ENCODE measurements around the gene IFIT1B. TPM values are rescaled to one million over a fixed set of nuclear protein-coding genes. Genes with fewer than 3 reads are reported as not detected.
A peak's percentile ranks its signal among the peaks of the same experiment; 100 is the strongest.

Gene IFIT1B
- total RNA-seq, 1 experiment from 2014 or later: not detected

DNA sequence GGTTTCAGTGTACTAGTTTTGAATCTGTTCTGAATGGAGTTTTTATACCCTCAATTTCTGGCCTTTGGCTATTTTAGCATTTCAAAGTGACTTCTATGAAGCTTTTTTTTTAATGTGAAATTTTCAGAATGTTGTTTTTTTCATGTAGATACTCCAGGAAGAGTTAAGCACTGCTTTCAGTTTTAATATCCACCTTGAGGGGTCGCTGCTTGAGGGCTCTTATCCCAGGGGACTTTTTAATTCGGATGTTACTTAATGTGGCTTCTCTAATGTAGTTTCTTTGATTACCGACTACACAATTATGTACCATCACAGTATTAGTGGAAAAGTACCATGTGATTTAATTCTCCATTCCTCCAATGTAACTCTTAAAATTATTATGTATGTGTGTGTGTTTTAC lies 41.7 kb downstream of the IFIT1B start:
- Histone ChIP-seq H3K27me3 (replicated peaks) (no peaks in the 10 kb centered on the region), H3K4me3 (no peak overlapping the region), H3K36me3 (peaks cover 47% of the 10 kb centered on the region), H3K27ac (no peak overlapping the region), H3K4me1 (replicated peaks) (peaks cover 14% of the 10 kb centered on the region), H3K9me3 (replicated peaks) (no peaks in the 10 kb centered on the region)
- no peak for DNase-seq (ENCODE audit: low read depth in 1 of 2, low spot score in 2 of 2)

- H3K36me3 ChIP-seq: peaks cover 42% of the 10 kb centered on the region
- DNase-seq (ENCODE audit: low read depth in 1 of 2, low spot score in 2 of 2): no peak
- H3K27me3 ChIP-seq (replicated peaks): no peaks in the 10 kb centered on the region
- no peak overlapping the region for H3K27ac ChIP-seq
- H3K4me3 ChIP-seq: no peak overlapping the region
- H3K9me3 ChIP-seq (replicated peaks): no peaks in the 10 kb centered on the region
- H3K4me1 ChIP-seq (replicated peaks): peaks cover 6% of the 10 kb centered on the region
These were observed 43.2 kb downstream of the IFIT1B start for GRCh38 chr10:89421018-89421476.

- H3K27ac ChIP-seq: no peak overlapping the region
- no peak overlapping the region for H3K4me3 ChIP-seq
- no peaks in the 10 kb centered on the region for H3K27me3 ChIP-seq (replicated peaks)
- DNase-seq (ENCODE audit: low read depth in 1 of 2, low spot score in 2 of 2): no peak
- H3K9me3 ChIP-seq (replicated peaks): no peaks in the 10 kb centered on the region
- H3K4me1 ChIP-seq (replicated peaks): peaks cover 23% of the 10 kb centered on the region
- peaks cover 18% of the 10 kb centered on the region; the same call in 1 of the 2 replicates for H3K36me3 ChIP-seq
These were observed 47.1 kb downstream of the IFIT1B start for GRCh38 chr10:89425000-89425399.

- Histone ChIP-seq H3K27me3 (replicated peaks) (no peaks in the 10 kb centered on the region), H3K36me3 (0 out of 2 replicates have a peak, but pooled peaks cover 8% of the 10 kb centered on the region), H3K27ac (no peak overlapping the region), H3K4me3 (no peak overlapping the region), H3K4me1 (replicated peaks) (peaks cover 23% of the 10 kb centered on the region), H3K9me3 (replicated peaks) (no peaks in the 10 kb centered on the region)
- peak in 1 of 2 experiments; percentile 70 for DNase-seq (ENCODE audit: low read depth in 1 of 2, low spot score in 2 of 2)
These were observed 48.5 kb downstream of the IFIT1B start for GRCh38 chr10:89426230-89426868.

DNA sequence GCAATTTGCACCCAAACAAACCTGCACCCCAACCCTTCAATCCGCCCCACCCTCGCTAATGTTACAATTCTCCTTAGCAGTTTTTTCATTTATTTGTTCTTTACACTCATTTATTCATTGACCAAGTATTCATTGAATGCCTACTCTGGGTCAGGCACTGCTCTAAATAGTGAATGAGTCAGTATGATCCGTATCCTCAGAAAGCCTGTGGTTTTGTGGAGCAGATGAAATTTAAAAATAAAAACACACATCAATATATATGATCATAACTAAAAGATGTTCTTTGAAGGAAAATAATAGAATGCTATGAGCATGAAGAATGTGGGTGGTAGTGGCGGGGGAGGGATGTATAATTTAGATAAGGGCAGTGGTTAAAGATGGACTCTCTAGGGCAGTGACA lies 49.8 kb downstream of the IFIT1B start:
- H3K36me3 ChIP-seq: no peaks in the 10 kb centered on the region
- H3K27ac ChIP-seq: peak overlapping the region; percentile 6; the same call in 1 of the 2 replicates
- DNase-seq (ENCODE audit: low read depth in 1 of 2, low spot score in 2 of 2): peak in 1 of 2 experiments; percentile 52
- no peaks in the 10 kb centered on the region for H3K27me3 ChIP-seq (replicated peaks)
- peaks cover 28% of the 10 kb centered on the region for H3K4me1 ChIP-seq (replicated peaks)
- H3K4me3 ChIP-seq: no peak overlapping the region
- no peaks in the 10 kb centered on the region for H3K9me3 ChIP-seq (replicated peaks)

- Histone ChIP-seq H3K27ac (no peak overlapping the region), H3K9me3 (replicated peaks) (no peaks in the 10 kb centered on the region), H3K27me3 (replicated peaks) (no peaks in the 10 kb centered on the region), H3K4me3 (no peak overlapping the region), H3K36me3 (no peaks in the 10 kb centered on the region), H3K4me1 (replicated peaks) (peaks cover 28% of the 10 kb centered on the region)
- DNase-seq (ENCODE audit: low read depth in 1 of 2, low spot score in 2 of 2): no peak
These were observed 51.0 kb downstream of the IFIT1B start for GRCh38 chr10:89428877-89429276.

DNA sequence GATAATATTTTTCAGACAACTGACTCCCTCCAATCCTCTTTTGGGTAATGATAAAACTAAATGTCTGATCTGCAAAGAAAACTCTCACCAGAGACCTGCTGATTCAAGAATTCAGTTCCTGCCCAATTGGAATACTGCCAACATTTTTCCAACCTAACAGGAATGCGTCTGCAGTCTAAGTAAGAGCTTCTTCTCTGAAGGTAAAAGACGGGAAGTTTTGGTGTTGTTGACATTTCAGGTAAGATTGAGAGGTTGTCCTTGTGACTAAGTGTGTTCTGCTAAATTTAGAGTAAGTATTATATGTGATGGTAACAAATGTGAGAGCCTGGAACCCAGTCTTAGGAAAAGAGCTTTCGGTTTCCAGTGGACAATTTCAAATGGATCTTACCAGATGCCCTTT lies 54.1 kb downstream of the IFIT1B start:
- H3K9me3 ChIP-seq (replicated peaks): no peaks in the 10 kb centered on the region
- H3K27me3 ChIP-seq (replicated peaks): no peaks in the 10 kb centered on the region
- no peaks in the 10 kb centered on the region for H3K36me3 ChIP-seq
- peak in 1 of 2 experiments; percentile 32 for DNase-seq (ENCODE audit: low read depth in 1 of 2, low spot score in 2 of 2)
- H3K4me3 ChIP-seq: no peak overlapping the region
- no peak overlapping the region for H3K27ac ChIP-seq
- peaks cover 21% of the 10 kb centered on the region for H3K4me1 ChIP-seq (replicated peaks)

Other genes with a start within 250 kb of the IFIT1B start
- 0.55 TPM in 1 of 2 replicates, not detected in the other for gene CH25H, start 170.7 kb upstream of the IFIT1B start, total RNA-seq (2014; rRNA removed; shearing (Covaris generic))
- gene LIPA, start 126.3 kb upstream of the IFIT1B start, total RNA-seq (2014; rRNA removed; shearing (Covaris generic)): 38.1 and 55.8 TPM in 2 replicates
- 0.44 and 2.2 TPM in 2 replicates for gene IFIT2, start 76.0 kb upstream of the IFIT1B start, total RNA-seq (2014; rRNA removed; shearing (Covaris generic))
- 9.0 and 12.9 TPM in 2 replicates for gene IFIT3, start 50.1 kb upstream of the IFIT1B start, total RNA-seq (2014; rRNA removed; shearing (Covaris generic))
- gene IFIT1, start 14.6 kb downstream of the IFIT1B start, total RNA-seq (2014; rRNA removed; shearing (Covaris generic)): 1.8 and 5.2 TPM in 2 replicates
- 32.5 and 39.3 TPM in 2 replicates for gene IFIT5, start 36.5 kb downstream of the IFIT1B start, total RNA-seq (2014; rRNA removed; shearing (Covaris generic))
- gene SLC16A12, start 157.5 kb downstream of the IFIT1B start, total RNA-seq (2014; rRNA removed; shearing (Covaris generic)): 0.34 TPM in 1 of 2 replicates, not detected in the other